IMR-90 (cell line): ENCODE results near the gene TPI1. TPM values are rescaled to one million over a fixed set of nuclear protein-coding genes. Genes with fewer than 3 reads are reported as not detected.

ENCODE experiments used
- ATAC-seq: fragments of 200-7000 bp; cut with Tn5 transposase; 2 replicates; pipeline ENCODE4 v1.9.1; 2020; ENCODE audit warnings: low read depth, mild to moderate bottlenecking, moderate library complexity
- BruUV-seq: library from RNA; stranded (reverse); fragments of 400-500 nt; replicated peaks from 2 replicates; lab custom pipeline; 2021; lab: Mats Ljungman, UMichigan
- CTCF ChIA-PET: fragments of 300-600 bp; formaldehyde crosslinking; extraction: SDS; loops from one replicate; lab custom pipeline; 2021; ENCODE audit warnings: antibody characterized with exemption; lab: Yijun Ruan, JAX
- POLR2A ChIA-PET: fragments of 300-600 bp; sonication (Branson Sonifier 250); formaldehyde crosslinking; loops from one replicate; lab custom pipeline; 2022; ENCODE audit warnings: antibody characterized with exemption; ENCODE audit not compliant: unreplicated experiment; lab: Charles Lee
- DNase-seq: peaks from one replicate; pipeline ENCODE4 v3.0.0; 2013
- H2AFZ ChIP-seq: replicated peaks from 2 replicates; pipeline ENCODE3; 2013; ENCODE audit warnings: low read length, mild to moderate bottlenecking; ENCODE audit not compliant: poor library complexity
- H2AK5ac ChIP-seq: 2 replicates; pipeline ENCODE4 v1.6.1; 2013; ENCODE audit warnings: low read depth, low read length, inconsistent platforms
- H2AK9ac ChIP-seq: replicated peaks from 2 replicates; pipeline ENCODE3; 2013; ENCODE audit warnings: mild to moderate bottlenecking, low read depth, low read length, moderate library complexity; ENCODE audit not compliant: poor library complexity
- H2BK120ac ChIP-seq: 2 replicates; pipeline ENCODE4 v1.6.1; 2013; ENCODE audit warnings: low read depth, low read length, inconsistent platforms
- H2BK15ac ChIP-seq: 3 replicates; pipeline ENCODE4 v1.6.1; 2013; ENCODE audit warnings: low read depth, low read length, inconsistent platforms
- H2BK20ac ChIP-seq: 2 replicates; pipeline ENCODE4 v1.6.1; 2013; ENCODE audit warnings: low read depth, mild to moderate bottlenecking, inconsistent platforms, low read length, moderate library complexity
- H2BK5ac ChIP-seq: 2 replicates; pipeline ENCODE4 v1.6.1; 2013; ENCODE audit warnings: mild to moderate bottlenecking, low read depth, low read length, inconsistent platforms; ENCODE audit not compliant: poor library complexity, severe bottlenecking
- H3K14ac ChIP-seq: replicated peaks from 2 replicates; pipeline ENCODE4 v1.6.1; 2013; ENCODE audit warnings: low read depth, low read length, inconsistent platforms
- H3K18ac ChIP-seq: 2 replicates; pipeline ENCODE4 v1.6.1; 2013; ENCODE audit warnings: low read depth, low read length, control low read depth
- H3K23ac ChIP-seq: 2 replicates; pipeline ENCODE4 v1.6.1; 2013; ENCODE audit warnings: low read depth, low read length, inconsistent platforms
- H3K27ac ChIP-seq: 2 replicates; pipeline ENCODE4 v1.5.1; 2013; ENCODE audit warnings: mild to moderate bottlenecking, control low read depth, low read length; ENCODE audit not compliant: insufficient read depth
- H3K27me3 ChIP-seq: 2 replicates; pipeline ENCODE4 v1.6.1; 2013; ENCODE audit warnings: low read length; ENCODE audit not compliant: control insufficient read depth, insufficient read depth
- H3K36me3 ChIP-seq: 2 replicates; pipeline ENCODE4 v1.6.1; 2013; ENCODE audit warnings: low read length, mixed read lengths; ENCODE audit not compliant: control insufficient read depth, insufficient read depth
- H3K4ac ChIP-seq: 2 replicates; pipeline ENCODE4 v1.6.1; 2013; ENCODE audit warnings: low read depth, low read length, inconsistent platforms
- H3K4me1 ChIP-seq: 2 replicates; pipeline ENCODE4 v1.6.1; 2013; ENCODE audit warnings: low read length, mixed read lengths; ENCODE audit not compliant: control insufficient read depth, insufficient read depth
- H3K4me2 ChIP-seq: 2 replicates; pipeline ENCODE4 v1.6.1; 2013; ENCODE audit warnings: low read depth, mild to moderate bottlenecking, control low read depth, low read length, moderate library complexity
- H3K4me3 ChIP-seq: 2 replicates; pipeline ENCODE4 v1.5.1; 2013; ENCODE audit warnings: low read depth, mild to moderate bottlenecking, control low read depth, low read length, moderate library complexity; ENCODE audit not compliant: insufficient read depth
- H3K56ac ChIP-seq: 2 replicates; pipeline ENCODE4 v1.6.1; 2013; ENCODE audit warnings: low read length, inconsistent platforms; ENCODE audit not compliant: insufficient read depth; ENCODE audit errors: extremely low read depth
- H3K79me1 ChIP-seq, 2 experiments: 2 replicates each; pipeline ENCODE4 v1.6.1; 2013; ENCODE audit warnings: low read length in 2 of 2, inconsistent platforms in 1 of 2, low read depth in 1 of 2
- H3K9ac ChIP-seq: 2 replicates; pipeline ENCODE4 v1.6.1; 2013; ENCODE audit warnings: low read depth, low read length, control low read depth
- H3K9me1 ChIP-seq: 2 replicates; pipeline ENCODE4 v1.6.1; 2013; ENCODE audit warnings: low read length, inconsistent platforms; ENCODE audit not compliant: insufficient read depth
- H3K9me3 ChIP-seq: 2 replicates; pipeline ENCODE4 v1.6.1; 2013; ENCODE audit warnings: low read length; ENCODE audit not compliant: control insufficient read depth, insufficient read depth
- H4K20me1 ChIP-seq: 2 replicates; pipeline ENCODE4 v1.6.1; 2013; ENCODE audit warnings: low read length, inconsistent platforms; ENCODE audit not compliant: insufficient read depth
- H4K5ac ChIP-seq: 2 replicates; pipeline ENCODE4 v1.6.1; 2013; ENCODE audit warnings: mild to moderate bottlenecking, low read depth, low read length, control low read depth
- H4K8ac ChIP-seq, 2 experiments: 2 replicates each; pipeline ENCODE4 v1.6.1; 2013; ENCODE audit warnings: low read depth in 2 of 2, low read length in 2 of 2, control low read depth in 1 of 2, inconsistent platforms in 1 of 2
- H4K91ac ChIP-seq: 2 replicates; pipeline ENCODE4 v1.6.1; 2013; ENCODE audit warnings: low read depth, low read length, inconsistent platforms; ENCODE audit not compliant: insufficient read depth
- BHLHE40 ChIP-seq: fragments of 150-350 bp; IDR thresholded peaks from 2 replicates; pipeline ENCODE4 v1.6.1; 2016; ENCODE audit warnings: mild to moderate bottlenecking, low read depth, low read length
- CHD1 ChIP-seq: IDR thresholded peaks from 2 replicates; pipeline ENCODE4 v1.6.1; 2012; ENCODE audit warnings: low read depth, low read length, improper control_type of control experiment
- CTCF ChIP-seq: conservative IDR thresholded peaks from 2 replicates; pipeline ENCODE4 v1.5.1; 2012; ENCODE audit warnings: mild to moderate bottlenecking, low read depth, low read length, improper control_type of control experiment
- MAZ ChIP-seq: IDR thresholded peaks from 2 replicates; pipeline ENCODE4 v1.6.1; 2012; ENCODE audit warnings: low read depth, mild to moderate bottlenecking, low read length, improper control_type of control experiment, moderate library complexity, borderline replicate concordance
- MXI1 ChIP-seq: IDR thresholded peaks from 2 replicates; pipeline ENCODE4 v1.6.1; 2012; ENCODE audit warnings: low read depth, mild to moderate bottlenecking, low read length, moderate library complexity, borderline replicate concordance
- NFE2L2 ChIP-seq: fragments of 150-350 bp; IDR thresholded peaks from 2 replicates; pipeline ENCODE4 v1.6.1; 2016; ENCODE audit warnings: low read depth, mild to moderate bottlenecking, low read length
- POLR2A ChIP-seq: IDR thresholded peaks from 2 replicates; pipeline ENCODE4 v1.6.1; 2012; ENCODE audit warnings: mild to moderate bottlenecking, low read depth, low read length
- RCOR1 ChIP-seq: IDR thresholded peaks from 2 replicates; pipeline ENCODE4 v1.6.1; 2012; ENCODE audit warnings: mild to moderate bottlenecking, low read length, improper control_type of control experiment; ENCODE audit not compliant: insufficient replicate concordance
- WGBS, 2 experiments: methylation state at CpG; one replicate each; pipeline versions ENCODE4 v1.1.5 to v1.1.7; 2013; ENCODE audit warnings: missing lambda C conversion rate in 2 of 2; ENCODE audit not compliant: insufficient read length in 1 of 2; ENCODE audit errors: extremely low coverage in 2 of 2; 5-methylcytosine and 5-hydroxymethylcytosine counted together
- dilution Hi-C: fragments of 300-500 bp; cut with HindIII; formaldehyde crosslinking; loops from one replicate; pipeline ENCODE4 v1.14.3; 2018; ENCODE audit warnings: low sequenced_read_pairs; ENCODE audit not compliant: unreplicated experiment
- in situ Hi-C: fragments of 300-500 bp; cut with MboI; formaldehyde crosslinking; loops from 3 replicates; pipeline ENCODE4 v1.14.3; 2019; ENCODE audit warnings: low sequenced_read_pairs, inconsistent platforms, mixed read lengths
- intact Hi-C: fragments of 100-400 bp; cut with micrococcal nuclease; formaldehyde crosslinking; loops from 2 replicates; pipeline ENCODE4 v1.10.0; 2022
- polyA plus RNA-seq, 3 experiments: library from polyadenylated mRNA; depleted of rRNA; stranded (reverse); fragments of >200 nt; gene quantifications; 2 replicates each; pipeline ENCODE4 v1.2.3, GENCODE V29; 2012; ENCODE audit warnings: low replicate concordance in 1 of 3
- total RNA-seq: library from RNA; depleted of rRNA; stranded (reverse); fragments of >200 nt; gene quantifications from 2 replicates; pipeline ENCODE4 v1.2.3, GENCODE V29; 2012

Gene TPI1
- total and polyA plus RNA-seq, 2 of the 4 experiments (the other 2 are of a cell fraction): 1,995 to 2,176 TPM

DNA sequence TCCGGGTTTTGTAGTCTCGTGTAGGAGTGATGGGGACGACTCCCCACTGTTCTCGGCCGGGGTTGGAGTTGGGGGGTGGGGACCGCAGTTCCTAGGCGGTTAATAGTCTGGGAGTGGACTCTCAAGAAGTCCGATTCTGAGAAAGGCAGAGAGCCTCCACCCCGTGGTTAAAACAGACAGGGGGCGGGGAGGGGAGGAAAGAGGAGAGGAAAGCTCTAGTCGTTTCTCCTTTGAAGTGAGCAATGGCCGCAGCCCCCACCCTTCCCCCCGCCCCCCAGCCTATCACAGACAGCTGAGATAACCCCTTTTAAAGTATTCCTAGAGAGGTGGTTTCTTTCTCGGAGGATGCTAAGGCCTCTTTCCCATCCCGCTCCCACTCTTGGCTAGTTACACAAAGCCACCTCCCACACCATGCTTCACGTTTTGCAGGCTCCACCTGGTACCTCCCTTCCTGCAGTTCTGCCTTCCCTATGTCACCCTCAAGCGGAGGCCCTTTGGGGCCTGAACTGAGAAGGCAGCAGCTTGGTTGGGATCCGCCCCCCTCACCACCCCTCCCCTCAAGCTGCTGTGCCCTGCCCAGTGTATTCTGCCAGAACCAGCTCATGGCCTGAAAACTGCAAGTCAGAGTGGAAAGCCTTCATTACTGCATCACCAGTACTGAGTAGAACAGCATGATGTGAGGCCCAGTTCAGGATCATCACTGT is 14.5 kb upstream of the TPI1 start:
- Histone ChIP-seq H3K18ac (no peak overlapping the region; the same call in 1 of the 2 replicates), H3K9ac (peak overlapping the region; percentile 54), H3K56ac (peak overlapping the region; percentile 67), H3K23ac (peak overlapping the region; percentile 61; the same call in 1 of the 2 replicates), H4K20me1 (peaks cover 15% of the 10 kb centered on the region), H3K79me1 (peaks cover 20 to 47% of the 10 kb centered on the region in 2 experiments), H3K4me3 (peak overlapping the region; percentile 56), H2AK9ac (peak overlapping the region; percentile 97), H2AK5ac (peak overlapping the region; percentile 84), H3K4me1 (peaks cover 5% of the 10 kb centered on the region), H3K36me3 (peaks cover 32% of the 10 kb centered on the region), H4K91ac (peak overlapping the region; percentile 72), H2BK120ac (no peak overlapping the region), H2AFZ (peak overlapping the region; percentile 99), H3K4me2 (peak overlapping the region; percentile 89), H2BK15ac (no peak overlapping the region; the same call in 2 of the 3 replicates), H3K9me3 (no peaks in the 10 kb centered on the region), H3K27ac (peak overlapping the region; percentile 47), H3K9me1 (no peaks in the 10 kb centered on the region), H3K27me3 (no peaks in the 10 kb centered on the region), H4K8ac (peak overlapping the region; percentile 29 to 81; a peak in 3 of 4 replicates), H2BK20ac (no peak overlapping the region), H3K4ac (peak overlapping the region; percentile 85), H4K5ac (peak overlapping the region; percentile 72), H3K14ac (peak overlapping the region; percentile 72), H2BK5ac (peak overlapping the region; percentile 90)
- CTCF ChIA-PET: interaction anchor here (0.6 to 3.3 kb wide), 6 partner anchors 11 to 99 kb away, joined by 3 to 11 read pairs (median 3); partner anchors contain the start of gene SPSB2
- WGBS, 2 experiments: 0% methylated on average over 3 of the region's 18 CpGs; no CpG with 5 or more reads in 1 of the 2 experiments
- POLR2A ChIA-PET: interaction anchor here (0.7 to 1.3 kb wide), 5 partner anchors 9 to 24 kb away, joined by 3 to 6 read pairs (median 3); partner anchors contain the start of gene TPI1
- ATAC-seq (peak; percentile 4), DNase-seq (peak; percentile 79)
- intact Hi-C loops (loop anchor here (2.0 kb wide), 1 partner anchor 16 kb away; no protein-coding TSS in a partner anchor), in situ Hi-C loops (no loop called here), dilution Hi-C loops (no loop called here)
- BruUV-seq: no TSS peak
- TF ChIP-seq CHD1: no peak
- TF ChIP-seq CTCF: no peak
- TF ChIP-seq RCOR1: no peak
- peak; percentile 64 for TF ChIP-seq POLR2A
- peak; percentile 54 for TF ChIP-seq MXI1
- TF ChIP-seq NFE2L2: peak; percentile 61; the same call in 1 of the 2 replicates
- TF ChIP-seq MAZ: peak; percentile 67
- peak; percentile 34; the same call in 1 of the 2 replicates for TF ChIP-seq BHLHE40
